Breast epithelium (tissue), 3 donors: ENCODE measurements around the gene FBXO33.

Experiments
- POLR2A ChIP-seq: fragments of 450-650 bp; IDR thresholded peaks from one replicate; pipeline ENCODE4 v1.6.1; 2016; ENCODE audit warnings: antibody characterized with exemption, mild to moderate bottlenecking, moderate library complexity
- POLR2AphosphoS5 ChIP-seq, 3 donors: sonication (generic); formaldehyde crosslinking; IDR thresholded peaks; one replicate each; pipeline ENCODE4 v1.6.1; 2017; ENCODE audit warnings: antibody characterized with exemption in 3 of 3
- TF ChIP-seq, protein P1 (sequence below), 3 donors: fragments of 450-650 bp; IDR thresholded peaks; one replicate each; pipeline ENCODE4 v1.5.1; 2016 to 2017; ENCODE audit warnings: antibody characterized with exemption in 3 of 3, mild to moderate bottlenecking in 3 of 3, moderate library complexity in 3 of 3

DNA sequence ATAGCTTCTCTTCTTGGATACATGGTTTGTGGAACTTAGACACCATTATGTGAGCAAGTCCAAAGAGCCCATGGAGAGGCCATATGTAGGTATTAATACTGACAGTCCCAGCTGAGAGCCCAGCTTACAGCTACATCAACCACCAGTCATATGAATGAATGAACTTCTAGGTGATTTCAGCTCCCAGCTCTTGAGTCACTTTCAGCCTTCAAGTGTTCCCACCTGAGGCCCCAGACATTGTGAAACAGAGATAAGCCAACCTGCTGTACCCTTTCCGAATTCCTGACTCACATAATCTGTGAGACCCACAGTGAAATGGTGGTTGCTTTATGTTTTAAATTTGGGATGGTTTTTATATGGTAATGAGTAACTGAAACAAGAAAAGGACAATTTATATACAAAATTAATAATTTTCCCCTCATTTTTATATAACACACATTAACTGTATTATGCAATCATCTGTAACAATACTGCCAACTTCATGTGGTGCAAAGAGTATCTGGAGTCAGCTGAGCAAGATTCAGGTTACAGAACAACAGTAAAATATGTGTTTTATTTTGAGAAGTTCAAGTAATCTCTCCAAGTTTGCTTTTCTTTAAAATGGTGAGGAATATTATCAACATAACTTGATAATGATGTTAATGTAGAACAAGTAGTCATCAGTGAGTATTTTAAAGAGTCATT lies 27.7 kb upstream of the FBXO33 start:
- TF ChIP-seq POLR2AphosphoS5 (IDR thresholded peaks at IDR 0.05): no peak
- TF ChIP-seq, protein P1, sequence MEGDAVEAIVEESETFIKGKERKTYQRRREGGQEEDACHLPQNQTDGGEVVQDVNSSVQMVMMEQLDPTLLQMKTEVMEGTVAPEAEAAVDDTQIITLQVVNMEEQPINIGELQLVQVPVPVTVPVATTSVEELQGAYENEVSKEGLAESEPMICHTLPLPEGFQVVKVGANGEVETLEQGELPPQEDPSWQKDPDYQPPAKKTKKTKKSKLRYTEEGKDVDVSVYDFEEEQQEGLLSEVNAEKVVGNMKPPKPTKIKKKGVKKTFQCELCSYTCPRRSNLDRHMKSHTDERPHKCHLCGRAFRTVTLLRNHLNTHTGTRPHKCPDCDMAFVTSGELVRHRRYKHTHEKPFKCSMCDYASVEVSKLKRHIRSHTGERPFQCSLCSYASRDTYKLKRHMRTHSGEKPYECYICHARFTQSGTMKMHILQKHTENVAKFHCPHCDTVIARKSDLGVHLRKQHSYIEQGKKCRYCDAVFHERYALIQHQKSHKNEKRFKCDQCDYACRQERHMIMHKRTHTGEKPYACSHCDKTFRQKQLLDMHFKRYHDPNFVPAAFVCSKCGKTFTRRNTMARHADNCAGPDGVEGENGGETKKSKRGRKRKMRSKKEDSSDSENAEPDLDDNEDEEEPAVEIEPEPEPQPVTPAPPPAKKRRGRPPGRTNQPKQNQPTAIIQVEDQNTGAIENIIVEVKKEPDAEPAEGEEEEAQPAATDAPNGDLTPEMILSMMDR (IDR thresholded peaks at IDR 0.05): no peak
- TF ChIP-seq POLR2A: no peak
